Left colon (tissue), 2 donors: ENCODE data around the gene ITPKC. TPM values are rescaled to one million over a fixed set of nuclear protein-coding genes. Genes with fewer than 3 reads are reported as not detected.
A peak's percentile ranks its signal among the peaks of the same experiment; 100 is the strongest.
"Not testable (repeated sequence)": the region's sequence is repeated elsewhere in the genome, so short reads cannot be mapped to it uniquely, and the experiment has no call there.

Experiments
- ATAC-seq: fragments of 200-7000 bp; cut with Tn5 transposase; one replicate; pipeline ENCODE4 v1.9.1; 2020; ENCODE audit warnings: mild to moderate bottlenecking, moderate library complexity
- DNase-seq, 2 donors: peaks; one replicate each; pipeline ENCODE4 v3.0.0-alpha.2; 2020
- intact Hi-C, 2 donors: fragments of 100-400 bp; cut with DNase I in 1 of 2; cut with micrococcal nuclease in 1 of 2; formaldehyde crosslinking; loops; one replicate each; pipeline versions ENCODE4 v1.11.2 to v1.14.0; 2022; cut with DNase I, micrococcal nuclease
- total RNA-seq, 2 donors: library from RNA; stranded (reverse); fragmentation: NEBNext Ultra II Directional; extraction: Animal tissue kit (Norgen Biotek cat#: 25700); gene quantifications; one replicate each; pipeline ENCODE4 v1.2.1, GENCODE V29; 2021
- donor health status: DM: no; HTN: no; CAD: no.
- donor health status: DM: yes; HTN: yes; CAD: no.

ITPKC gene
- total RNA-seq, 2 donors from 2014 or later: 24.3 to 24.5 TPM

DNA sequence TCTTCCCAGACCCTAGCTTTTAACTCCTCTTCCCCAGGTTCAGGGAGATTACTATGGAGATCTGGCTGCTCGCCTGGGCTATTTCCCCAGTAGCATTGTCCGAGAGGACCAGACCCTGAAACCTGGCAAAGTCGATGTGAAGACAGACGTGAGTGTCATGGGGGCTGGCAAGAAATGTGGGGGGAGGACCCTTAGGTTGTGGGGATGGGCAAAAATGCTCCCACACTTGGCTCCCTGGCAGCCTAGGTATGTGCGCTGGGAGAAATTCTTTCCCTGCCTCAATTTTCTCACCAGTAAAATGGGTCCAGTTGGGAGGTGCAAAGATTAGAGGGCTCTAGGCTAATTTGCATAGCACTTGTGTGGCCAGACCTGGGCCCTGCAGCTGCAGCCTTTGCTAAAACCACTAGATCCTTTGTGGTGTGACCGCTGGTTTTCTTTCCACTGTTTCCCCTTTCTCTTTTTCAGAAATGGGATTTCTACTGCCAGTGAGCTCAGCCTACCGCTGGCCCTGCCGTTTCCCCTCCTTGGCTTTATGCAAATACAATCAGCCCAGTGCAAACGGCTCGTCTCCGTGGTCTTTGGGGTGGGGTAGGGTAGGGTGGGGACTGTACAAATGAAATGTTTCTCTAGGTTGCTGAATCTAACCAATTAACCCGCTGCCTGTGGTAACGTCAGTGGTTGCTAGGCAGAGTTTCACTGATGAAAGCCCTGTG lies 60.2 kb downstream of the ITPKC start:
- peak; percentile 77 for ATAC-seq
- DNase-seq: peak; percentile 90 to 92
- intact Hi-C loops: no loop called here

- intact Hi-C loops: no loop called here
- no peak for ATAC-seq
- DNase-seq: no peak
Measured at GRCh38 chr19:40777645-40777936, 60.7 kb downstream of the ITPKC start.

DNA sequence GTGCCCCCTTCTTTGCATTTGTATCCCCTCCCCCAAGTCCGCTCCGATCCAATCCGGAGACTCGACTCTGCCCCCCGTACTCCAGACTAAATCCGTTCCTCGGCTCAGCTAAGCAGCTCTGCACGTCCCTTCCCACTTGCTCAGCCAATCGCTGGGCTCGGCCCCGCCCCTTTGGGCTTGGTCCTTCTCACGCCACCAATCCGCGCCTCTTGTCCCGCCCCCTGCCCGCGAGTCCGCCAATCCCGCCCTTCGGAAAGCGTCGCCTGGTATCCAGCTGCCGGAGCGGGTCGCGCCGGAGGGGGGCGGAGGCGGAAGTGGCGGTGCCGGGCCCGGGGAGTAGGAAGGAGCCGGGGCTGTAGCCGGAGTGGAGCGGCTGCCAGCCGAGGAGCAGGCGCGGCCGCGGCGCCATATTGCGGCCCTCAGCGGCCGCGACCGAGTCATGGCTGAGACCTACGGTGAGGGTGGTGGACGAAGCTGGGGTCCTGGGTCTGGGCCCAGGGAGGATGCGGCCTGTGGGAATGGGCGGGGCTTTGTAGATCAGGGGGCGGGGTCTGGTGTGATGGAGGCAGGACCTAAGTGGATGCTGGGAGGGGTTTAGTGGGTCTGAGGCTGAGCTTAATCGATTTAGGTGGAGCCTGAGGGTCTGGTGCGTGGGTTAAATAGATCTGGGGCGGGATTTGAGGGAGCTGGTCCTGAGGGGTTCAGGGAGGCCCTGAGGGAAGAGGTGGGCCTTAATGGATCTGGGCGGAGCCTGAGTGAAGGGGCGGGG lies 61.2 kb downstream of the ITPKC start, which contains the start of gene RAB4B:
Gene RAB4B (plus strand): TSS at position 311 of the 769 bp plus-strand sequence. CDS start 129 bp downstream, at position 440.
- ATAC-seq (peak; percentile 86), DNase-seq (peak; percentile 100)
- intact Hi-C loops: no loop called here

DNA sequence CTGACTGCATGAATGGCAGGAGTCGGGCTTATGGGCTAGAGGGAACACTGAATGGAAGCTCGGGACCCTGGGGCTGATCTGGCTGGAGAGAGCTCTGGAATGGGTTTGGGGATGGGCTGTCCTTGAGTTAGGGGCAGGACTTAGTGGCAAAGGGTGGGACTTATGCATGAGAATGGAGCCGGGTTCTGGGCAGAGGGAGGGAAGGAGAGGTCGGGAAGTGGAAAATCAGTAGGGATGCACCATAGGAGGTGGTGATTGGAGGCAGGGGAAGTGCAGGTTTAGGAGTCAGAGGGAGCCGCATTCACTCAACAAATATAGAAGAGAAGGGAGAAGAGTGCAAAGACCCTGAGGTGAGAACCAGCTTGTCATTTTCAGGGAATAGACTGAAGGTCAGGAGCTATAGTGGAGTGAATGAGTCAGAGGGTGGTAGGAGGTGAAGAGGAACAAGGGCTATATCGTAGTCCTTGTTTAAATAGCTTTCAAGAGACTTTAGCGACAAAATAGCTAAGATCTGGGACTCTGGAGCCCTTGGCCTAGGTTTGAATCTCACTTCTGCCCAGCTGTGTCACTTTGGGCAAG lies 61.9 kb downstream of the ITPKC start:
- intact Hi-C loops: no loop called here
- DNase-seq (no peak), ATAC-seq (no peak)

DNA sequence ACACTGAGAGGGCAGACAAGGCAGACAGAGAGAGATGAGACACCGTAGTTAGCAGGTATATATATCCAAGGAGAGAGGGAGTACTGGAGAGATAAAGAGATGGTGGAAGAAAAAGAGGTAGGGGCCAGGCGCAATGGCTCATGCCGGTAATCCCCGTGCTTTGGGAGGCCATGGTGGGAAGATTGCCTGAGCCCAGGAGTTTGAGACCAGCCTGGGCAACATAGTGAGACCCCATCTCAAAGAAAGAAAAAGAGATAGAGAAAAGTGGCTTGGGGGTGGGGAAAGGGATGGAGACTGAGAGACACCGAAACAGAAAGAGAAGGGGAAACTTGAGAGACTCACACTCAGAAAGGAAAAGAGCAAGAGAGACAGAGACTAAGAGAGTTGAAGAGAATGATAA lies 63.7 kb downstream of the ITPKC start:
- DNase-seq: no peak
- intact Hi-C loops: no loop called here
- no peak for ATAC-seq

GRCh38 chr19:40781140-40781539 lies 64.2 kb downstream of the ITPKC start:
- intact Hi-C loops: no loop called here
- DNase-seq (no peak), ATAC-seq (no peak)

DNA sequence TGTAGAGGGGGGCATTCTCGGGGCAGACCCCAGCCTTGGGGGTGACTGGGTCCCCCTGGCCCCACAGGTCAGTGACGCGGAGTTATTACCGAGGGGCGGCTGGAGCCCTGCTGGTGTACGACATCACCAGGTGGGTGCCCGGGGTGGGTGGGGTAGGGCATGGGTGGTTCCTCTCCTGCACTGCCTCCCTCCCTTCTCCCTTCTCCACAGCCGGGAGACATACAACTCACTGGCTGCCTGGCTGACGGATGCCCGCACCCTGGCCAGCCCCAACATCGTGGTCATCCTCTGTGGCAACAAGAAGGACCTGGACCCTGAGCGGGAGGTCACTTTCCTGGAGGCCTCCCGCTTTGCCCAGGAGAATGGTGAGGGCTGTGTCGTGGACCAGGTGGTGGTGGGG lies 66.8 kb downstream of the ITPKC start:
- DNase-seq (no peak), ATAC-seq (no peak)
- intact Hi-C loops: no loop called here

DNA sequence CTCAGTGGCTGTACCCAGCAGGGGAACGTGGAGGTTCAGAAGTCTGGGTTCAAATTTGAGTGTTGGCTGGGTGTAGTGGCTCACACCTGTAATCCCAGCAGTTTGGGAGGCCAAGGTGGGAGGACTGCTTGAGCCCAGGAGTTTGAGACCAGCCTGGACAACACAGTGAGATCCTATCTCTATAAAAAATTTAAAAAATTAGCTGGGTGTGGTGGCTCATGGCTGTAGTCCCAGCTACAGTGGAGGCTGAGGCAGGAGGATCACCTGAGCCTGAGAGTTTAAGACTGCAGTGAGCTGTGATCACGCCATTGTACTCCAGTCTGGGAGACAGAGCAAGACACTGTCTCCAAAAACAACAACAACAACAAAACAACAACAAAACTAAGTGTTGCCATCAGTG lies 67.2 kb downstream of the ITPKC start:
- intact Hi-C loops, ATAC-seq, DNase-seq: not testable (repeated sequence)

GRCh38 chr19:40785526-40785925 lies 68.6 kb downstream of the ITPKC start:
- ATAC-seq (no peak), DNase-seq (no peak)
- intact Hi-C loops: no loop called here

DNA sequence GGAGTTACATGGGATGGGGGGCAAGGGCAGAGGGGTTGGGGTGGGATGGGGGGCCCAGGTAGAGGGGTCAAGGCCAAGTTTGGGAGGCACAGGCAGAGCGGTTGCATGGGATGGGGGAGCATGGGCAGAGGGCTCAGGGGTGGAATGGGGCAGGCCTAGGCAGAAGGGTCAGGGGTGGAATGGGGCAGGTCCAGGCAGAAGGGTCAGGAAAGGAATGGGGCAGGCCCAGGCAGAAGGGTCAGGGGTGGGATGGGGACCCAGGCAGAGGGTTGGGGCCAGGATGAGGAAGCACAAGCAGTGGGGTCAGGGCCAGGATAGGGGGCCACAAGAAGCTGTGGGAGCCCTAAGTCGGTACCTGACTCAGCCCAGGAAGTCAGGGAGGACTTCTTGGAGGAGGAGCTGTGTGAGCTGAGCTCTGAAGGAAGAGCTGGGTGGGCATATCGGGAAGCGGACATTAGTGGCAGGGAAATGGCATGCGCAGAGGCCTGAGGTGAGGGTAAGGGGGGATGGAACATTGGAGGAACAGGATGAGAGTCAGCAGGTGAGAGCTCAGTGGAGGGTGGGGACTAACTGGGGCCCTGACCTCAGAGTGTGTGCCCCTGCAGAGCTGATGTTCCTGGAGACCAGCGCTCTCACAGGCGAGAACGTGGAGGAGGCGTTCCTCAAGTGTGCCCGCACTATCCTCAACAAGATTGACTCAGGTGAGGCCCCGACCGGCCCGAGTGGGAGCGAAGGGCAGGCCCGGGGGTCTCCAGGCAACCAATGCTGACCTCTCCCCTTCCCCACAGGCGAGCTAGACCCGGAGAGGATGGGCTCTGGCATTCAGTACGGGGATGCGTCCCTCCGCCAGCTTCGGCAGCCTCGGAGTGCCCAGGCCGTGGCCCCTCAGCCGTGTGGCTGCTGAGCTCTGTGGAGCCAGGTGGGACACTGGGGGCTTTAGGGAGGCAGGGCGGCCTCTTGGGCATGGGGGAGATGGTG lies 69.4 kb downstream of the ITPKC start:
- intact Hi-C loops: no loop called here
- DNase-seq (no peak), ATAC-seq (no peak)

Other genes starting within 250 kb of the ITPKC start
- 10 to 100 TPM; 64.1 to 64.3 TPM for gene SHKBP1, start 140.2 kb upstream of the ITPKC start, total RNA-seq
- 100 to 1,000 TPM; 183 to 192 TPM for gene LTBP4, start 115.7 kb upstream of the ITPKC start, total RNA-seq
- gene NUMBL, start 26.5 kb upstream of the ITPKC start, total RNA-seq: 10 to 100 TPM in 1 of 2 donors, 1 to 10 TPM in 1; 9.6 to 14.5 TPM
- gene COQ8B, start 226 bp upstream of the ITPKC start, total RNA-seq: 10 to 100 TPM; 28.5 to 41.5 TPM
- gene ACTMAP, start 33.4 kb downstream of the ITPKC start, total RNA-seq: 10 to 100 TPM; 12.1 to 12.4 TPM
- gene SNRPA, start 34.1 kb downstream of the ITPKC start, total RNA-seq: 10 to 100 TPM; 43.4 to 68.0 TPM
- gene MIA, start 58.4 kb downstream of the ITPKC start, total RNA-seq: 1 to 10 TPM in 1 of 2 donors, not detected in 1; 1.7 TPM
- gene RAB4B, start 61.1 kb downstream of the ITPKC start, total RNA-seq: 10 to 100 TPM; 65.9 to 67.9 TPM
- gene EGLN2, start 82.1 kb downstream of the ITPKC start, total RNA-seq: 10 to 100 TPM; 95.3 to 96.9 TPM
- not detected for gene CYP2A6, start 133.3 kb downstream of the ITPKC start, total RNA-seq
- not detected for gene CYP2A7, start 165.1 kb downstream of the ITPKC start, total RNA-seq